22Rv1 (cell line): Measurements from ENCODE around the gene PPP1R14C.

Experiments used
- ZFX ChIP-seq: fragments of 450-650 bp; IDR thresholded peaks from 2 replicates; pipeline ENCODE4 v1.6.1; 2017; ENCODE audit warnings: antibody characterized with exemption, borderline replicate concordance
- TF ChIP-seq, protein P1 (sequence below): fragments of 450-650 bp; IDR thresholded peaks from 2 replicates; pipeline ENCODE4 v1.5.1; 2017; ENCODE audit warnings: mild to moderate bottlenecking

- TF ChIP-seq, protein P1, sequence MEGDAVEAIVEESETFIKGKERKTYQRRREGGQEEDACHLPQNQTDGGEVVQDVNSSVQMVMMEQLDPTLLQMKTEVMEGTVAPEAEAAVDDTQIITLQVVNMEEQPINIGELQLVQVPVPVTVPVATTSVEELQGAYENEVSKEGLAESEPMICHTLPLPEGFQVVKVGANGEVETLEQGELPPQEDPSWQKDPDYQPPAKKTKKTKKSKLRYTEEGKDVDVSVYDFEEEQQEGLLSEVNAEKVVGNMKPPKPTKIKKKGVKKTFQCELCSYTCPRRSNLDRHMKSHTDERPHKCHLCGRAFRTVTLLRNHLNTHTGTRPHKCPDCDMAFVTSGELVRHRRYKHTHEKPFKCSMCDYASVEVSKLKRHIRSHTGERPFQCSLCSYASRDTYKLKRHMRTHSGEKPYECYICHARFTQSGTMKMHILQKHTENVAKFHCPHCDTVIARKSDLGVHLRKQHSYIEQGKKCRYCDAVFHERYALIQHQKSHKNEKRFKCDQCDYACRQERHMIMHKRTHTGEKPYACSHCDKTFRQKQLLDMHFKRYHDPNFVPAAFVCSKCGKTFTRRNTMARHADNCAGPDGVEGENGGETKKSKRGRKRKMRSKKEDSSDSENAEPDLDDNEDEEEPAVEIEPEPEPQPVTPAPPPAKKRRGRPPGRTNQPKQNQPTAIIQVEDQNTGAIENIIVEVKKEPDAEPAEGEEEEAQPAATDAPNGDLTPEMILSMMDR: no peak
- TF ChIP-seq ZFX: no peak
Measured at GRCh38 chr6:150290429-150290828, 147.6 kb downstream of the PPP1R14C start.
